ENCODE measurements around the gene UBE2E3. TPM values are rescaled to one million over a fixed set of nuclear protein-coding genes. Genes with fewer than 3 reads are reported as not detected.

The UBE2E3 gene
- total RNA-seq, 1 experiment from 2014 or later: 208 TPM

DNA sequence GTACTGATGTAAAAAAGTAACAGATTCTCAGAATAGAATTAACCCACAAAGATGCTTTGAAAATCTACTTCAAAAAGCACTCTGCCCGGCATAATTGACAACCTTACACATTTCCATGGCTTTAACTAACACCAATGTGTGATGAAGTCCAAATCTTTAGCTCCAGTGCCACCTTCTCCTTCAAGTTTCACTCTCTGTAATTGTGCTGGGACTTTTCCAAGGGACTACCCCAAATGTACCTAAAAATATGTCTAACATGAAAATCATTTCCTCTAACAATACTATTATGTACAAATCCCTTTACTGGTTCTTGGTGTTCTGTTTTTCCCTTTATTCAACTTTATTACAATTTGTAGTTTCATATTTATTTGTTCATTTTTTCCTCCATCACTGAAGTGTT is 20.6 kb upstream of the UBE2E3 start:
- H3K4me3 ChIP-seq: no peak overlapping the region
- no peak for DNase-seq (ENCODE audit: low read depth in 1 of 2, low spot score in 2 of 2)
- no peak overlapping the region for H3K27ac ChIP-seq
- H3K4me1 ChIP-seq (replicated peaks): no peaks in the 10 kb centered on the region
- no peaks in the 10 kb centered on the region for H3K27me3 ChIP-seq (replicated peaks)
- H3K36me3 ChIP-seq: no peaks in the 10 kb centered on the region
- no peaks in the 10 kb centered on the region for H3K9me3 ChIP-seq (replicated peaks)

- H3K9me3 ChIP-seq (replicated peaks): no peaks in the 10 kb centered on the region
- H3K4me1 ChIP-seq (replicated peaks): no peaks in the 10 kb centered on the region
- no peaks in the 10 kb centered on the region for H3K36me3 ChIP-seq
- no peak overlapping the region for H3K4me3 ChIP-seq
- no peaks in the 10 kb centered on the region for H3K27me3 ChIP-seq (replicated peaks)
- H3K27ac ChIP-seq: no peak overlapping the region
- no peak for DNase-seq (ENCODE audit: low read depth in 1 of 2, low spot score in 2 of 2)
These were observed 19.4 kb upstream of the UBE2E3 start for GRCh38 chr2:180960982-180961381.

GRCh38 chr2:180962727-180963314 is 17.6 kb upstream of the UBE2E3 start:
- Histone ChIP-seq H3K27me3 (replicated peaks) (peaks cover 4% of the 10 kb centered on the region; the same call in 1 of the 2 replicates), H3K4me1 (replicated peaks) (no peaks in the 10 kb centered on the region), H3K27ac (no peak overlapping the region), H3K4me3 (no peak overlapping the region), H3K36me3 (no peaks in the 10 kb centered on the region), H3K9me3 (replicated peaks) (no peaks in the 10 kb centered on the region)
- no peak for DNase-seq (ENCODE audit: low read depth in 1 of 2, low spot score in 2 of 2)

- Histone ChIP-seq H3K9me3 (replicated peaks) (no peaks in the 10 kb centered on the region), H3K4me1 (replicated peaks) (no peaks in the 10 kb centered on the region), H3K4me3 (no peak overlapping the region), H3K27me3 (replicated peaks) (peaks cover 4% of the 10 kb centered on the region; the same call in 1 of the 2 replicates), H3K36me3 (no peaks in the 10 kb centered on the region), H3K27ac (no peak overlapping the region)
- no peak for DNase-seq (ENCODE audit: low read depth in 1 of 2, low spot score in 2 of 2)
These were observed 14.0 kb upstream of the UBE2E3 start for GRCh38 chr2:180966378-180966777.

GRCh38 chr2:180969124-180969523 is 11.3 kb upstream of the UBE2E3 start:
- no peaks in the 10 kb centered on the region for H3K4me1 ChIP-seq (replicated peaks)
- peaks cover 4% of the 10 kb centered on the region; the same call in 1 of the 2 replicates for H3K27me3 ChIP-seq (replicated peaks)
- DNase-seq (ENCODE audit: low read depth in 1 of 2, low spot score in 2 of 2): no peak
- no peak overlapping the region for H3K4me3 ChIP-seq
- H3K9me3 ChIP-seq (replicated peaks): no peaks in the 10 kb centered on the region
- H3K36me3 ChIP-seq: no peaks in the 10 kb centered on the region
- no peak overlapping the region for H3K27ac ChIP-seq

DNA sequence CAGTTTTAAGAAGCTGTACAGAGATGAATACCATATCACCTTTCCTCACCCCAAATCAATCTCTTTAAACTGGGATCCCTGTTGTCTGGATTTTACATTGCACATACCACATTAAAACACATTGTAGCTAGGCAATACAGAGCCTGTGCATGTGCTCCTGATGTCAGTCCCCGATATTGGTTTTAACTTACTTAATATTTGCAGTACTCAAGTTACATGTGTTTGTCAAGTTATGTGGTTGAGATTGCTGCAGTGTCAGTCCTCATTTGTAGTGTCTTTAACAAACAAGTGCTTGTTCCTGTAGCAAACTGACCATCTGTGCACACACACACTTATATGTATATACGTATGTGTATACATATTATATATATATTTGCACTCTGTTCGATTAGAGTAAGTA is 10.4 kb upstream of the UBE2E3 start:
- Histone ChIP-seq H3K27ac (no peak overlapping the region), H3K4me3 (no peak overlapping the region), H3K36me3 (no peaks in the 10 kb centered on the region), H3K9me3 (replicated peaks) (no peaks in the 10 kb centered on the region), H3K27me3 (replicated peaks) (peaks cover 4% of the 10 kb centered on the region; the same call in 1 of the 2 replicates), H3K4me1 (replicated peaks) (no peaks in the 10 kb centered on the region)
- no peak for DNase-seq (ENCODE audit: low read depth in 1 of 2, low spot score in 2 of 2)

DNA sequence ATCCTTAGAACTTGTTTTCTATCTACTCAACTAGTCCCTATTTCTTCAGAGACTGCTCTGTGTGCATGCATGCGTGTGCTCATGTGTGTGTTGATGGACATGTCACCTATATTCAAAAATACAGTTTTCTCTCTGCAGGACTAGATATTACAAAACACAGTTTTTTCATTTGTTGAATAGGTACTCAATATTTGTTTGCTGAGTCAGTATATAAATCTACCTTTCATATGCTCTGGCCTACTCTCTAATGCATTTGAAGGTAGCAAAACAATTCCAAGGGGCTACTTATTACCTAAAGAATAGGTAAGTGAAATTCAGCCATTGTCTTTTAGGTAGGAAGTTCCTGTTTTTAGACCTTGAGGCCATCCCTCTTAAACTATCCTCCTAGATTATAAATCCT is 8.6 kb upstream of the UBE2E3 start:
- H3K27ac ChIP-seq: no peak overlapping the region
- no peaks in the 10 kb centered on the region for H3K9me3 ChIP-seq (replicated peaks)
- H3K4me3 ChIP-seq: no peak overlapping the region
- H3K36me3 ChIP-seq: no peaks in the 10 kb centered on the region
- no peaks in the 10 kb centered on the region for H3K4me1 ChIP-seq (replicated peaks)
- peaks cover 4% of the 10 kb centered on the region; the same call in 1 of the 2 replicates for H3K27me3 ChIP-seq (replicated peaks)
- no peak for DNase-seq (ENCODE audit: low read depth in 1 of 2, low spot score in 2 of 2)

- Histone ChIP-seq H3K9me3 (replicated peaks) (no peaks in the 10 kb centered on the region; the same call in 1 of the 2 replicates), H3K27ac (no peak overlapping the region), H3K4me1 (replicated peaks) (peaks cover 20% of the 10 kb centered on the region), H3K36me3 (peaks cover 7% of the 10 kb centered on the region; the same call in 1 of the 2 replicates), H3K4me3 (no peak overlapping the region), H3K27me3 (replicated peaks) (no peaks in the 10 kb centered on the region)
- no peak for DNase-seq (ENCODE audit: low read depth in 1 of 2, low spot score in 2 of 2)
These were observed 4.8 kb upstream of the UBE2E3 start for GRCh38 chr2:180975585-180975984.

DNA sequence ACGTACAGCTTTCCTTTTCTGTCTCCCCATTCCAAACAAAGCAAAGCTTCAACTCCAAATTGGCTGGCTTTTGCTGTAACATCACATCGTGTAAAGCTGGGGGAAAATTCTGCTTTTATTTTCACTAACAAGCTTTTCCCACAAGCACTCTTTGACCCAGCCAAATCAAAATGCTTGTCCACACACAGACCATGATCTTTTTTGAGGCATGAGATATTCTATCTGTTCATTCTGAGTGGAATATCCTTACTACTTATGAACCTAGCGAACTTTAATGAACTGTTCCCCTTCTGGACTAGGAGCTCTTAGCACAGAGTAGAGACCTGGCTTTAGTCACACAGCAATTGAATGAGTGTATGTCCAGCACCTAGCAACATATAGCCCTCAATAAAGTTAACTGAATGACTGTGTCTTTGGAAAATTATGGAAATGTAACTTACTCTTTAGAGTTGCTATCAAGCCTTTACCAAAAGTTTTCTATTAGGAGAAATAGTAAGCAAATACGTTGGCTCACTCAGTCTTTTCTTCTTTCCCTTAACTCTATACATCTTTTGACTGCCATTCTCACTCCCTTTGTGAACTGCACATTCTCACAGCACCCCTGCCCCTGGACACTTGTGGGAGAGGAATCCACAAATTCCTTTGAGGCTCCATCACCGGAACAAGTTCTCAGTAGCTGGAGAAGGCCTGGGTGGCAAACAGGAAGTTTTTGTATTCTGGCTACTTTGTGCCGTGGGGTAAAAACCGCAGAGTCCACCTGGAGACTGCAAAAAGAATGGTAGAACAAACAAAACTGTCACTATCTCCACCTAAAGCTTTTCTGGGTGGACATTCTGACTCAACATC is 1.3 kb upstream of the UBE2E3 start:
- H3K4me1 ChIP-seq (replicated peaks): peaks cover 41% of the 10 kb centered on the region
- DNase-seq (ENCODE audit: low read depth in 1 of 2, low spot score in 2 of 2): peak; percentile 89
- no peaks in the 10 kb centered on the region for H3K27me3 ChIP-seq (replicated peaks)
- peak overlapping the region; percentile 97 for H3K27ac ChIP-seq
- no peaks in the 10 kb centered on the region; the same call in 1 of the 2 replicates for H3K9me3 ChIP-seq (replicated peaks)
- peaks cover 31% of the 10 kb centered on the region for H3K36me3 ChIP-seq
- H3K4me3 ChIP-seq: peak overlapping the region; percentile 81

DNA sequence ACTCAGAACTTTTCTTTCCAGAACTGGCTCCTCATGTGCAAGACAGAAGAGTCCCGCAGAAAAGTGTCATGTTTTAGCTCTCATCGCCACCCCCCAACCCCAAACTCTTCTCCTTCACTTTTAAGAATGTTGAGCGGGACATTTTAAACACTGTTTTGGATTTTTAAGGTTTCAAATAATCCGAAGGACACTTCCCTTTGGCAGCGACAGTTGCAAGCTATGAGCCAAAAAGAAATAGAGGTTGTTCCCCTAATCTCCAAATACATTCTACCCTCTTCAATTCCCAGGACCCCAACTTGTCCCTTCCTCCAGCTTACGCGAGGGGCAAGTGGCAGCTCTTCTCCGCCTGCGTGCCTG is 678 bp upstream of the UBE2E3 start:
- no peak for DNase-seq (ENCODE audit: low read depth in 1 of 2, low spot score in 2 of 2)
- Histone ChIP-seq H3K36me3 (peaks cover 37% of the 10 kb centered on the region), H3K27ac (peak overlapping the region; percentile 97), H3K9me3 (replicated peaks) (no peaks in the 10 kb centered on the region; the same call in 1 of the 2 replicates), H3K27me3 (replicated peaks) (no peaks in the 10 kb centered on the region), H3K4me1 (replicated peaks) (peaks cover 41% of the 10 kb centered on the region), H3K4me3 (peak overlapping the region; percentile 81)

DNA sequence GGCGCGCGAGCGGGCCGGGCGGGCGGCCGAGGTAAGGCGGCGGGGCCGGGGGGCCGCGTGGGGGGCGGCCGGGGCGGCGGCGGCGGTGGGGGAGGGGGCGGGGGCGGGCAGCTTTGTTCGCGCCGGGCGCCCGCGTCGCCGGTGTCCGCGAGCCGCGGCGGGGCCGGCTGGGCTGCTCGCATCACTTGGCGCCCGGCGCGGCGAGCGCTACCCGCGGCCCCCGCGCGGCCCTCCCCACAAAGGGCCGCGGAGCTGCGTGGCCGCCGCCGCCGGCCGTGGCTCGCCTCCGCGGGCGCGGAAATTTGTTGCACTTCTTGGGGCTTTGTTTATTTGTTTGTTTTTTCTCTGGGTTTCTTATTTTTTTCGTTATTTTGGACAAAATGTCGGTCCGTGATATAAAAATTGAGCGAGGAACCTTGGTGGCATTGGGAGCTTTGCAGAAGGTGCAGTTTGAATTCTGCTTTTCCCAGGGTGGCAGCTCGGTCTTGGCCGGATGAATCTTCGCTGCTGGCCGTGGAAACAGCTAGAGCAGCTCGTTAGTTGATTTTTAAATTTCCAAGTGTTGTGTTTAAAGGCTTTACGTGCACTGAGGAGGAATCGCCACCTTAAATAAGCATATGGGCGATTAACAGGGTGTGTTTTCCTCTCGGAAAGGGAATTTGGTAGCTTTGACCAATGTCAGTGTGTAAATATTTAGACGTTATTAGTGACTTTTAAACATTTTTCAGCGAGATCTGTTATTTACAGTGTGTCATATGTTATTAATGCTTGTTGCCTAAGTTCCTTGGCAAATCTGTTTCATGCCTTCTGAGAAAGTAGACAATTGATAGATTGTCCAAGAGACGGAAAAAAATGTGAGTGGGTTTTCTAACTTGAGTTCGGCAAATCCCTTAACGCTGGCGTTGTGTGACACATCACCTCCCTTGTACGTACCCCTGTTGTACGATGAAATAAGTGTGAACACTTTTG is 822 bp downstream of the UBE2E3 start:
- Histone ChIP-seq H3K9me3 (replicated peaks) (no peaks in the 10 kb centered on the region; the same call in 1 of the 2 replicates), H3K27ac (peak overlapping the region; percentile 71)
- DNase-seq (ENCODE audit: low read depth in 1 of 2, low spot score in 2 of 2): peak in 1 of 2 experiments; percentile 56

GRCh38 chr2:180983468-180984242 is 3.2 kb downstream of the UBE2E3 start:
- H3K9me3 ChIP-seq (replicated peaks): no peaks in the 10 kb centered on the region; the same call in 1 of the 2 replicates
- peak overlapping the region; percentile 10; the same call in 1 of the 2 replicates for H3K4me3 ChIP-seq
- peak; percentile 43 to 63 for DNase-seq (ENCODE audit: low read depth in 1 of 2, low spot score in 2 of 2)
- H3K27ac ChIP-seq: peak overlapping the region; percentile 42
- H3K4me1 ChIP-seq (replicated peaks): peaks cover 38% of the 10 kb centered on the region
- H3K36me3 ChIP-seq: peaks cover 62% of the 10 kb centered on the region
- H3K27me3 ChIP-seq (replicated peaks): no peaks in the 10 kb centered on the region

More for the DNA sequence above, 822 bp downstream of the UBE2E3 start:
- peaks cover 44% of the 10 kb centered on the region for H3K4me1 ChIP-seq (replicated peaks)
- peak overlapping the region; percentile 81 for H3K4me3 ChIP-seq
- no peaks in the 10 kb centered on the region for H3K27me3 ChIP-seq (replicated peaks)
- peaks cover 48% of the 10 kb centered on the region for H3K36me3 ChIP-seq
